Mucosa of gallbladder (tissue), 1 donor: Measurements from ENCODE around the gene CDC27. TPM values are rescaled to one million over a fixed set of nuclear protein-coding genes. Genes with fewer than 3 reads are reported as not detected.
"Not testable (repeated sequence)": the region's sequence is repeated elsewhere in the genome, so short reads cannot be mapped to it uniquely, and the experiment has no call there.

Source experiments
- DNase-seq: peaks from one replicate; pipeline ENCODE4 v3.0.0-alpha.2; 2020; ENCODE audit warnings: low spot score
- total RNA-seq: library from RNA; stranded (reverse); gene quantifications from one replicate; pipeline ENCODE4 v1.2.1, GENCODE V29; 2021
- donor health status: DM: no; HTN: no; CAD: no.

CDC27 gene
- total RNA-seq, 1 donor from 2014 or later = 75.2 TPM

DNA sequence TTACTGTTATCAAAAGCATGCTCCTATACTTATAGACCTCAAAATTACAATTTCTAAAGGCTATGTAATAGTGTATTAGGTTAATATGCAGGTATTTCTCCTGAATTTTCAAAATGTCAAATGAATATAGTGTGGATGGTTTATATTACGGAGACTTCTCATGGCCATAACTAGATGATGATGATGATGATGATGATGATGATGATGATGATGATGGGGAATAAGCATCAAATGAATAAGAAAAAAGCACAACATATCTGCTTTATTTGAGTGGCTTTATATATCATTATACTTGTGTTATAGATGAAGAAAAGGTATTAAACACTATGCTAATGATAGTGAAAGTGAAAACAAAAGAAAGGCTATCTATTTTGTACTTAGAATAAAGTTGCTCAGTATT, 53.9 kb downstream of the CDC27 start:
- no peak for DNase-seq

DNA sequence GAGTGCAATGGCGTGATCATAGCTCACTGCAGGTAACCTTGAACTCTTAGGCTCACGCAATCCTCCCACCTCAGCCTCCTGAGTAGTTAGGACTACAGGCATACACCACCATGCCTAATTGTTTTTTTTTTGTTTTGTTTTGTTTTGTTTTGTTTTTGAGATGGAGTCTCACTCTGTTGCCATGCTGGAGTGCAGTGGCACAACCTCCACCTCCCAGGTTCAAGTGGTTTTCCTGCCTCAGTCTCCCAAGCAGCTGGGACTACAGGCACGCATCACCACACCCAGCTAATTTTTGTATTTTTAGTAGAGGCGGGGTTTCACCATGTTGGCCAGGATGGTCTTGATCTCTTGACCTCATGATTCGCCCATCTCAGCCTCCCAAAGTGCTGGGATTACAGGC, 54.7 kb downstream of the CDC27 start:
- not testable (repeated sequence) for DNase-seq

DNA sequence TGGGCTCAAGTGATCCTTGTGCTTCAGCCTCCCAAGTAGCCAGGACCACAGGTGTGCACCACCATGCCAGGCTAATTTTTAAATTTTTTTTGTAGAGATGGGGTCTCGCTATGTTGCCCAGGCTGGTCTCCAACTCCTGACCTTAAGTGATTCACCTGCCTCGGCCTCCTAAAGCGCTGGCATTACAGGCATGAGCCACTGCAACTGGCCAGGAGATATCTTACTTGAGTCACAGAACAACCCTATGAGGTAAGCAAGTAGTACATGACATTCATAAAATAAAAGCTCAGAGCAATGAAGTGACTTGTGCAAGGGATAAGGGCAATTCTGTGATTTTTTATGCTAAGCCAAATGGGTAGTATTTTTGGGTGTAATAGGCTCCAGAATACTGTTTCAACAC, 57.3 kb downstream of the CDC27 start:
- no peak for DNase-seq

DNA sequence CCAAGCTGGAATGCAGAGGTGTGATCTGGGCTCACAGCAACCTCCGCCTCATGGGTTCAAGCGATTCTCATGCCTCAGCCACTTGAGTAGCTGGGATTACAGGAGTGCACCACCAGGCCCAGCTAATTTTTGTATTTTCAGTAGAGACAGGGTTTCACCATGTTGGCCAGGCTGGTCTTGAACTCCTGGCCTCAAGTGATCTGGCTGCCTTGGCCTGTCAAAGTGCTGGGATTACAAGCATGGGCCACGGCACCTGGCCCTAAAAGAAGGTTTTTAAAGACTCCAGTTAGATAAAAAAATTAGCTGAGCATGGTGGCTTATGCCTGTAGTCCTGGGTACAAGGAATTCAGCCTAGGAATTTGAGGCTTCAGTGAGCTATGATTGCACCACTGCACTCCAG, 62.3 kb downstream of the CDC27 start:
- not testable (repeated sequence) for DNase-seq

DNA sequence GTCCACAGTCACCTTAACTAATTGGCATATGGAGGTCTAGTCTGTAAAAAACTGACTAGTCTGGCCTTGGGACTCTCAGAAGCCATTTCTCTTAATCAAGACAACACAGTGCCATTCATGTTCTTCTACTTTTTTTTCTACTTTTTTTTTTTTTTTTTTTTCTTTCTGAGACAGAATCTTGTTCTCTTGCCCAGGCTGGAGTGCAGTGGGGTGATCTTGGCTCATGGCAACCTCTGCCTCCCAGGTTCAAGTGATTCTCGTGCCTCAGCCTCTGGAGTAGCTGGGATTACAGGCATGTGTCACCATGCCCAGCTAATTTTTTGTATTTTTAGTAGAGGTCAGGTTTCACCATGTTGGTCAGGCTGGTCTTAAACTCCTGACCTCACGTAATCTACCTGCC, 65.8 kb downstream of the CDC27 start:
- DNase-seq = not testable (repeated sequence)

DNA sequence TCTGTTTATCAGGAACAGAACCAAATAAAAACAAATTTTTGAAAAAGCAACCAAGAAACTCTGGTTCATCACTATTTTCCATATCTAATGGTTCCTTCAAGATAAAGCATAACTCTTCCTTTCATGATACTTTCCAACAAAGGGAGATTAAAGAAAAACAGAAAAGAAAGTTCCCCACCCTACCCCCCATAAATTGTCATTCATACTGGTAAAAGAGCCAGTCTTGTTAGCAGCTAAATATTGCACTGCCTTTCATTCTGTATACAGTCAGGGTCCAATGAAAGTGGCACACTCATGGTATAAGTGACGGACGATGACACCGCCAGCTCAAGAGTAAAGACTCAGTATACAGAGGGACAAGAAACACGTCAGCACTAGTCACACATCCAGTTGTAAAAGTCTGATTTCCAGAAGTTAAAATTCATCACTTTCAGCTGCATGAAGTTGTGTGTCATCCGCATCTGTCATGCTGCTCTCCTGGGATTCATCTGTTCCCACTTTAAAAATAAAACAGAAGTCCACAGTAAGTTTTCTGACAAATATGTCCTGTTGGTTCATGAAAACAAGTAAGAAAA, 68.5 kb downstream of the CDC27 start:
- DNase-seq = no peak

DNA sequence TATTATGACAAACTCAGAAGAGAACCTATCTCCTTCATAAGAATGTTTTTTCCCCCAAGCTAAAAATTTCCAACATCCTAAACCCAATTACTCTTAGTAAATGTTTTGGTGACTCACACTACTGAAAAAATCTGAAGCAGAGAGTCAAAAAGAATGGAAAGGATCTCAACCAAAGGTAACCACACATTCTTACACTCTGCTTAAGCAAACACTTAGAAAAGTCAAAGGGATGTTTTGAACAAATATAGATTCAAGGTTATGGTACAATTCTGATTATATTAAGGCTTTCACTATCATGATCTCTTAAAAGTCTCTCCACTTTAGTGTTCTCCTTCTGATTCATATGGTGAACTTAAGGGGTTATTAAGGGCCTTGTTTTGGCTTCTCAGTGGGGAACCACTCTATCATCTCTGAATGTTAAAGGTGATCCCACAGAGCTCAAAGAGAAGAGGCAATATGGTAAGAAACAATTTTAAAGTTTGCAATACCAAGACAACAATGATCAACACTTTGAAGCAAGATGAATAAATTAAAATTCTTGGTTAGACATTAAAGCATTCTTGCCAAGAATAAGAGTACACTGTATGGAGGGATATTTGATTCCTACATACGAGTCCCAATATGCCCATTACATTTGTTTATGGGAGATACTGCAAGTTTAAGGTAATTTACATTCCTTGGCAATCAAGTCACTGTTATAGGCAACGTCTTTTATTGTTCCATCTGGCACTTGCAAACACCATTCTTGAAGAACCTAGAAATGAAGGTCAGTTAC, 69.2 kb downstream of the CDC27 start:
- no peak for DNase-seq

DNA sequence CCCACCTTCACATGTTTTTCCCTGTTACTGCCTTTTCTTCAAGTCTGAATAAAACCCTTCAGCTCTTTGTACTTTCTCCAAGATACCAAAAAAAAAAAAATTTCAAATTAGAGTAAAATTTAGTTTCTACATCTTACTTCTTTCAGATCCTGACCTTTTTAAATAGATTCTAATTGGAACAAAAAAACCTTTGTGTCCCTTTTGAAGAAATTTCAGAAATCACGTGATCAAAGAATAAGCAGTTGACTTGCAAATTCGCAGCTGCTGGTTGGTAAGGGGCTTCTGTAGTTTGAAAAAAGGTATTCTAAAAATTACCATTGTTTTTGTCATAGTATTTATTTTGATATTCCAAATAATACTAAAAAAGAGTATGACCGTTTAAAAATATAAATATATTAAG, 71.7 kb downstream of the CDC27 start:
- DNase-seq = no peak

DNA sequence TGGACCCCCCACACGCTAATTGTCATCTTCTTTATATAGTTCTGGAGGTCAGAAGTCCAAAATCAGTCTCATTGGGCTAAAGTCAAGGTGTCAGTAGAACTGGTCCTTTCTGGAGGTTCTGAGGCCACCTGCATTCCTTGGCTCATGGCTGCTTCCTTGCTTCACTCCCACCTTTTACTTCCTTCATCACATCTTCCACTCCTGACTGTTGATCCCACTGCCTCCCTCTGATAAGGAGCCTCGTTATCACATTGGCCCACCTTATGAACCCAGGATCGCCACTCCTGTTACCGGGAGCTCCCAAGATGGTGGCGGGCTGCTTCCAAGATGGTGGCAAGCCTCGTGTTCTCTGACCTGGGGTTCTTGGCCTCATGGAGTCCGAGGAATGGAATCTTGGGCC, 83.0 kb downstream of the CDC27 start:
- DNase-seq = no peak

DNA sequence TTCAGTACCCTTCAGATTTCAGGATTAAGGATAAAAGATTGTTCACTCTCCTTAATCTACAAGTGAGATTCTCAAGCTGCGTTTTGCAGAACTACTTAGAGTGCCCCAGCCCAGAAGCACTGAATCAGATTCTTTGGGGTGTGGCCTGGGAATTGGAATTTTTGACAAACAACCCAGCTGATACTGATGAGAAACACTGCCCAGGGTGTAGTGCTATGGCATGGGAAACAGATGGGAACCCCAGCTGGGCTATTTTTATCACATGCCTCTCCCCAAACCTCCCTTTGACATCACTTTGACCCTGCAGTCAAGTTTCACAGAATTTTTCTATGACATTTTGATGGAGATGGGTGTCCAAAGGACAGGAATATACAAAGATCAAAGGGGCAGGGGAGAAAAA, 83.8 kb downstream of the CDC27 start:
- not testable (repeated sequence) for DNase-seq

DNA sequence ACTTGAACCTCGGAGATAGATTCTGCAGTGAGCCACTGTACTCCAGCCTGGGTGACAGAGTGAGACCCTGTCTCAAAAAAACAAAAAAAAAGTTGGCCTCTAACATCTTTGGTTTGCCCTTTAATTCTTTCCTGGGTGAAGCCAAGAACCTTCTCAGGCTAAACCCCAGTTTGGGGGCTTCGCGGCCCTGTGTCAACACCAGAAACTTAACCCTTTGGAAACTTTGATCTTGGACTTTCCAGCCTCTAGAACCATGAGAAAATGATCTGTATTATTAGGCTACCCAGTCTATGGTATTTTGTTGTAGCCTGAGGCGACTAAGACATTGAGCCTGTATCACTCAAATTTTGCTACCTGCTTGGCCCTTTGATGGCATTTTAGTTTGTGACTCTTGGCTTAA, 86.2 kb downstream of the CDC27 start:
- no peak for DNase-seq

DNA sequence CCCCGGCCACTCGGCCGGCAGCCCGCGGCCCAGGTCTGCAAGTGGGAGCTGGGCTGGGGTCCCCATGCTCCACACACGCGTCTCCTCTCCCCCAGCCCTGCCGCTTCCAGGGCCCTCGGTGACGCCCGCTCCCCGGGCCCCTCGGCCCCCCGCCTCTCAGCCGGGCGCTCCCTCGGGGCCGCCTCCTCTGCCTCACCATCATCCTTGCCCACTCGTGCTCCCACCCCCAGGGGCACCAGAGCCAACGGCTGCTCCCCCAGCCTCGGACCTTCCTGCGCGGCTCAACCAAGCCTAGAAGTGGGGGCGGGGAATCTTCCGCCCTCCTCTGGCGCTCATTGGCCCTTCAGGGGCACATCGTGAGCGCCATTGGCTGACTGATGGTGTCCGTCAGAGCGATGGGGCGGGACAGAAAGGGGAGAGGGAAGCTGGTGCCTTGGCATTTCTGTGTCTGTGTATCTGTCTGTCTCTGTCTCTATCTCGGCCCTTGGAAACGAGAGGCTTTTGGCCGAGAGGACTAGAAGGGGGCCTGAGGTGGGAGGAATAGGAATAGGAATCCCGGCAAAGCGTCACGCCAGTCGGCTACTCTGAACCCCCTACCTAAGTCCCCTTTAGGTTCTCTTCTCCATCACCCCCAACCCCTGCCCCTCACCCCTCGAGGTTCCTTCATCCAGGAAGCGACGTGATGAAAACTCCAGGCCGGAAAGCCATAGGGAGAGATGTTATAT, 88.9 kb downstream of the CDC27 start:
- DNase-seq = peak; percentile 95

DNA sequence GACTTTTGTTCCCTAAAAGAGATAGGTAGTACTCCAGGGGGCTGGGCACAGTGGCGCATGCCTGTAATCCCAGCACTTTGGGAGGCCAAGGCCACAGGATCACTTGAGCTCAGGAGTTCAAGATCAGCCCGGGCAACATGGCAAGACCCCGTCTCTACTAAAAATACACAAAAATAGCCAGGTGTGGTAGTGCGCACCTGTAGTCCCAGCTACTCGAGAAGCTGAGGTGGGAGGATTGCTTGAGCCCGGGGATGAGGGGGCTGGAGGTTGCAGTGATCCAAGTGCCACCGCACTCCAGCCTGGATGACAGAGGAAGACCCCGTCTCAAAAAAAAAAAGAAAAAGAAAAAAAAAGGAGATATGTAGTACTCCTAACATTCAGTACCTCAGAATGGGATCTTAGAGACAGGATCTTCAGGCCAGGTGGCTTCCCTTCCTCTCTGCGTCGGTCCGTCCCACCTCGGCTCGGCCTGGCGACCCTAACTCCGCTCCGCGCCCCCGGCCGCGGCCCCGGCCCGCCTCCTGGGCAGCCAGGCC, 89.6 kb downstream of the CDC27 start:
- DNase-seq = no peak

DNA sequence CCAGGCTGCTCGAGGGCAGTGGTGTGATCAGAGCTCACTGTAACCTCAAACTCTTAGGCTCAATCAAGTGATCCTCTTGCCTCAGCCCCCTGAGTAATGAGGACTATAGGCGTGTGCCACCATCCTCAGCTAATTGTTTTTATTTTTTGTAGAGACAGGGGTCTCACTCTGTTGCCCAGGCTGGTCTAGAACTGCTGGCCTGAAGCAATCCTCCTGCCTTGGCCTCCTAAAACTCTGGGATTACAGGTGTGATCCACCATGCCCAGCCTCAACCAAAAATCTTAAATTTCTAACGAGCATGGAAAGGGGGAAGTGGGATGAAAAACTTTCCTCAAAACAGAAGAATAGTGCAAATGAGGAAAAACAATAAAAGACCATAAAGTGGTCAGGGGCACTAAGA, 92.8 kb downstream of the CDC27 start:
- no peak for DNase-seq

DNA sequence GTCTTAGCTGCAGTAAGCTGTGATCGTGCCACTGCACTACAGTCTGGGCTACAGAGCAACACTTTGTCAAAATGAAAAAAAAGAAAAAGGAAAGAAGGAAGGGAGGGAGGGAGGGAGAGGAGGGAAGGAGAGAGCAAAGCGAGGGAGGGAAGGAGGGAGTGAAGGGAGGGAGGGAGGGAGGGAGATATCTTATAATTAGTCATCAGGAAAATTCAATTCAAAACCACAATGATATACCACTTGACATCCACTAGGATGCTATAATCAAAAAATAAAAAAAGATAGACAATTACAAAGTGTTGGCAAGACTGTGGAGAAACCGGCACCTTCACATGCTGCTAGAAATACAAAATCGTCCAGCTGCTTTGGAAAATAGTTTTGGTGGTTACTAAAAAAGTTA, 93.8 kb downstream of the CDC27 start:
- no peak for DNase-seq

DNA sequence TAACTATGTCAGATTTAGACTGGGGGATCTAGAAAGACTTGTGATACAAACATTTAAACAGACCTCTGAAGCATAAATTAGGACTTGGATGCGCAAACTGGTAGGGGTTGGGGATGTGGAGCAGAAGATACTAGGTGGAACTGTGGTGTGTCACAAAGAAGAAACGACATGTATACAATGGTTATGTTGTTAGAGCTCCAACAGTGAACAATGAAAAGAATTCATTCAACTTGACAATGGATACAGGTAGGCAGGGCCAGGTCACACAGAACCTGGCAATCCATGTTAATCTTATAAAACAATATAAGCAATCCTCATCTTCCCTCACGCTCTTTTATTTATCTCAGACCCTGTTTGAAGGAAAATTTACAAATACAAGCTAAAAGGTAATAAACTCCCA, 102.0 kb downstream of the CDC27 start:
- DNase-seq = no peak

DNA sequence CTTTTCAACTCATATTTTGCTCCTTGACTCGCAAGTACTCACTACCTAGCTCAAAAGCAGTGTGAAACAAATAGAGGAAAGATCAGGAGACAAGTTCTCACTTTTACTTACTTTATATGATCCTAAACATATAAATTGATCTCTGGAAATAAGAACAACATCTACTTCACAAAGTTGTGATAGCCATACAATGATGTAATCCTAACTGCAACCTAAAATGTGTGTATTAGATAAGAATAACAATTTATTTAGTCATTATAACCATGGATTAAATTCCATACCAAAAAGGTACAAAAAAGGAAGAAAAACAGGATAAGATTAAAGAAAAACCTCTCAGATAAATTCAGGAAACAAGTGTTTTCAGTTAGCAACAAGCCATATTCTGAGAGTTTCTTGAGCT, 103.4 kb downstream of the CDC27 start:
- no peak for DNase-seq

DNA sequence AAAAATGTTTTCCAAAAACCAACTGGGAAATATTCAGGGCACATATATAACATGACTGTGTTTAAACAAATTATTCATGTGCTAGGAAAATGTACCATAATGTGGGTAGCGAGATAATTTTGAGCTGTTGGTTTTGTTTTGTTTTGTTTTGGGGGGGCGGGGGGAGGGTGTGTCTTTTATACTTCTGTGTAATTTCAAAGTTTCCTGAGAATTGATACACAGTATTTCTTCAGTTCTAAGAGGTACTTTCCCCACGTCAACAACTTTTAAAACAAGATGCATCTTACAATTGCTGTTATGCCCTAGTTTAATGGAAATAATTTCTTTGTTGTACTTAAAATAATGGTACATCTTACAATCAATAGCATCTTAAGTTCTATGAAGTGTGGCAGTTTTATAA, 110.3 kb downstream of the CDC27 start:
- no peak for DNase-seq

DNA sequence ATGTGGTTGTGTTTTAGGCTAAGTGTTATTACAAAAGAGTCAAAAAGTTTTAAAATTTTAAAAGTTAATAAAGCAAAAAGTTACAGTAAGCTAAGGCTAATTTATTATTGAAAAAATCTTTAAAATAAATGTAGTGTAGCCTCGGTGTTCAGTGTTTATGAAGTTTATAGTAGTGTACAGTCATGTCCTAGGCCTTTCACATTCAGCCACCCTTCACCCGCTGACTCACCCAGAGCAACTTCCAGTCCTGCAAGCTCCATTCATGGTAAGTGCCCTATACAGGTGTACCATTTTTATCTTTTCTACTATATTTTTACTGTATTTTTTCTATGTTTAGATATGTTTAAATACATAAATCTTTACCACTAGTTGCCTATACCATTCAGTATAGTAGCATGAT, 111.5 kb downstream of the CDC27 start:
- no peak for DNase-seq

DNA sequence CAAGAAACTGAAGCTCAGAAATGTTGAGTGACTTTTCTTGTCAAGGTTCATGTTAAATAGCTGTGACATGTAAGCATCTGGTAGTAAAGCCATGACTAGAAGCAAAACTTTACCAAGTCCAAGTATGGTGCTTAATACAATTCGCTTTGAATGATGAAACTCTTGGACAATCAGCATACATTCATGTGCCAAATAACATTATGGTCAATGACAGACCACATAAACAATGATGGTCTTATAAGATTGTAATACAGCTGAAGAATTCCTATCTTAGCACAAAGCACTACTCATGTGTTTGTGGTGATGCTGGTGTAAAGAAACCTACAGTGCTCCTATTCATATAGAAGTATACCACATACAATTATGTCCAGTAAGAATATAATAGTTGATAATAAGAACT, 112.9 kb downstream of the CDC27 start:
- no peak for DNase-seq

DNA sequence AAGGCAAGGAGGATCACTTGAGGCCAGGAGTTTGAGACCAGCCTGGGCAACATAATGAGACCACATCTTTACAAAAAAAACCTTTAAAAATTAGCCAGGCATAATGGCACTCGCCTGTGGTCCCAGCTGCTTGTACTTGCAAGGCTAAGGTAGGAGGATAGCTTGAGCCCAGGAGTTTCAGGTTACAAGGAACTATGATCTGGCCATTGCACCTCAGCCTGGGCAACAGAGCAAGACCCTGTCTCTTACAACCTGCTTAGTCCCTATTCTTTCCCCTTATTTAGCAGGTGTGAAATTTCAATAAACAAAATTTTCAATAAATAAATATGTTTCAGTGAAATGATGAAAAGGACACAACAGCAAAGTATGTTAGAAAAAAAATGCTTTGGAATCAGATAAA, 114.7 kb downstream of the CDC27 start:
- not testable (repeated sequence) for DNase-seq

DNA sequence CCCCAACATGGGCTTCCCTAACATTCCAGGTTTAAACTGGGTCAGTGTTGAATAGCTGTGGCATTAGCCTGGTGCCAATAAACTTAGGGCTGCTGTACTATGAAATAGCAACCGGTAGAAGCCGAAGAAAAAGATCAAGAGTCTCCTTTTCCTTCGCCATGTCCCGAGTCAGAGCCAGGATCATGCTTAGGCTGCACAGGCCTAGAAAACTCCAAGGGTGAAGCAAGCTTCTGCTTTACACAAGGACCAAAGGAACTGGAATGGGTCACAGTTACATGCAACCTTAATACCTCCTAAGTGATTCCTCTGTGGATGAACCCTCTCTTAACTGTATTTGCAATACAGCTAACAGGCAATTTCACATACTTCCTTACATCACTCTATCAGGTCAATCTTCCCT, 115.5 kb downstream of the CDC27 start:
- not testable (repeated sequence) for DNase-seq

DNA sequence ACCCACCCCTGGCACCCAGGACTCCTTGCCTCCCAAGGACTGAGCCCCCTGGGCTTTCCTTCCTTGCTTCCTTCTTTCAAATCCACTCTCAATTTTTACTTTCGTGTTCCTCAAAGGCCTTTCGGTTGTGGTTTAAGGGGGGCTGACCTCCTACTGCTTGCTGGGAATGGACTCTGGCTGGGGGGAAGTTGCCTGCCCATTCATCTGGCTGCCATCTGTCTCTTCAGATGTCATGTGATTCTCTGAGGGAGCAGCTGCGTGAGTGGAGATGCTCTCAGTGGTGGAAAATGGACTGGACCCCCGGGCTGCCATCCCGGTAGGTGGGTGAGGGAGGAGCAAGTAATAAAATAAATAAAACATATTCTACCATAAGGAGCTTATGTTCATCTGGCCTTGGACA, 116.2 kb downstream of the CDC27 start:
- DNase-seq = peak; percentile 23
